Karpas-422 (cell line): ENCODE results near the gene SMG5. TPM values are rescaled to one million over a fixed set of nuclear protein-coding genes. Genes with fewer than 3 reads are reported as not detected.

Experiments used
- DNase-seq: peaks from one replicate; pipeline ENCODE4 v3.0.0-alpha.2; 2015
- H2AFZ ChIP-seq: fragments of 200-600 bp; sonication (generic); 2 replicates; pipeline ENCODE4 v1.6.1; 2014; ENCODE audit warnings: antibody characterized with exemption, low read length, mixed read lengths
- H3K27ac ChIP-seq: fragments of 200-600 bp; sonication (generic); 2 replicates; pipeline ENCODE4 v1.5.1; 2014; ENCODE audit warnings: mild to moderate bottlenecking, low read length, moderate library complexity
- H3K27me3 ChIP-seq: fragments of 200-600 bp; sonication (generic); 2 replicates; pipeline ENCODE4 v1.6.1; 2014; ENCODE audit warnings: low read length, mixed read lengths
- H3K36me3 ChIP-seq: fragments of 200-600 bp; sonication (generic); 2 replicates; pipeline ENCODE4 v1.6.1; 2014; ENCODE audit warnings: low read length, mixed read lengths; ENCODE audit not compliant: insufficient read depth
- H3K4me1 ChIP-seq: fragments of 200-600 bp; sonication (generic); 2 replicates; pipeline ENCODE4 v1.6.1; 2014; ENCODE audit warnings: mild to moderate bottlenecking, low read length, mixed read lengths
- H3K4me2 ChIP-seq: fragments of 200-600 bp; sonication (generic); 2 replicates; pipeline ENCODE4 v1.6.1; 2014; ENCODE audit warnings: low read length, low read depth, mild to moderate bottlenecking; ENCODE audit not compliant: poor library complexity, severe bottlenecking
- H3K4me3 ChIP-seq: fragments of 200-600 bp; sonication (generic); 2 replicates; pipeline ENCODE4 v1.5.1; 2014; ENCODE audit warnings: mild to moderate bottlenecking, antibody characterized with exemption, low read length, mixed read lengths
- H3K79me2 ChIP-seq: fragments of 200-600 bp; sonication (generic); 2 replicates; pipeline ENCODE4 v1.6.1; 2014; ENCODE audit warnings: mild to moderate bottlenecking, low read length, mixed read lengths
- H3K9ac ChIP-seq: fragments of 200-600 bp; sonication (generic); 2 replicates; pipeline ENCODE4 v1.6.0; 2014; ENCODE audit warnings: low read length
- H3K9me2 ChIP-seq: fragments of 200-600 bp; sonication (generic), shearing (Covaris generic); replicated peaks from 2 replicates; pipeline ENCODE4 v1.6.0; 2014; ENCODE audit warnings: mild to moderate bottlenecking, low read length, moderate library complexity; ENCODE audit not compliant: insufficient read depth
- H3K9me3 ChIP-seq: fragments of 300-700, 200-600 bp; sonication (generic); 2 replicates; pipeline ENCODE4 v1.6.1; 2014; ENCODE audit warnings: low read length, mixed read lengths
- H4K20me1 ChIP-seq: fragments of 200-600 bp; sonication (generic); 2 replicates; pipeline ENCODE4 v1.6.1; 2014; ENCODE audit warnings: mild to moderate bottlenecking, antibody characterized with exemption, low read length, low read depth; ENCODE audit not compliant: insufficient read depth
- total RNA-seq: library from RNA; depleted of rRNA; stranded (reverse); fragments of >200 nt; shearing (Covaris generic); gene quantifications from 2 replicates; pipeline ENCODE4 v1.2.3, GENCODE V29; 2014; ENCODE audit warnings: low replicate concordance

The SMG5 gene
- total RNA-seq, 1 experiment from 2014 or later, result 53.7 TPM

- Histone ChIP-seq H3K9me2 (no peaks in the 10 kb centered on the region), H2AFZ (no peak overlapping the region), H3K4me3 (no peak overlapping the region), H3K9me3 (no peaks in the 10 kb centered on the region), H4K20me1 (no peaks in the 10 kb centered on the region), H3K27me3 (no peaks in the 10 kb centered on the region), H3K36me3 (0 out of 2 replicates have a peak, but pooled peaks cover 4% of the 10 kb centered on the region), H3K4me1 (peaks cover 4% of the 10 kb centered on the region), H3K9ac (no peak overlapping the region), H3K27ac (no peak overlapping the region), H3K4me2 (no peak overlapping the region), H3K79me2 (no peaks in the 10 kb centered on the region)
- DNase-seq, result no peak
Measured at GRCh38 chr1:156246781-156247459, 35.7 kb downstream of the SMG5 start.

- no peak overlapping the region for H3K9ac ChIP-seq
- H3K4me1 ChIP-seq, result peaks cover 10% of the 10 kb centered on the region
- H3K27ac ChIP-seq, result no peak overlapping the region
- H3K9me3 ChIP-seq, result no peaks in the 10 kb centered on the region
- no peaks in the 10 kb centered on the region for H3K79me2 ChIP-seq
- 0 out of 2 replicates have a peak, but pooled peaks cover 3% of the 10 kb centered on the region for H3K36me3 ChIP-seq
- H3K4me2 ChIP-seq, result no peak overlapping the region
- no peak overlapping the region for H3K4me3 ChIP-seq
- no peaks in the 10 kb centered on the region for H4K20me1 ChIP-seq
- no peak for DNase-seq
- H3K9me2 ChIP-seq, result no peaks in the 10 kb centered on the region
- no peaks in the 10 kb centered on the region for H3K27me3 ChIP-seq
- no peak overlapping the region for H2AFZ ChIP-seq
Measured at GRCh38 chr1:156246241-156246780, 36.3 kb downstream of the SMG5 start.

GRCh38 chr1:156245451-156246232, 37.0 kb downstream of the SMG5 start:
- Histone ChIP-seq H3K4me1 (peaks cover 13% of the 10 kb centered on the region), H3K79me2 (no peaks in the 10 kb centered on the region), H3K9me2 (no peaks in the 10 kb centered on the region), H3K27ac (no peak overlapping the region), H4K20me1 (no peaks in the 10 kb centered on the region), H3K4me3 (no peak overlapping the region), H3K4me2 (no peak overlapping the region), H3K36me3 (no peaks in the 10 kb centered on the region), H2AFZ (no peak overlapping the region), H3K9me3 (no peaks in the 10 kb centered on the region), H3K9ac (no peak overlapping the region), H3K27me3 (no peaks in the 10 kb centered on the region)
- DNase-seq, result no peak

GRCh38 chr1:156244712-156245111, 37.9 kb downstream of the SMG5 start:
- no peaks in the 10 kb centered on the region for H3K36me3 ChIP-seq
- no peak for DNase-seq
- no peak overlapping the region for H3K4me2 ChIP-seq

GRCh38 chr1:156244126-156244525, 38.5 kb downstream of the SMG5 start:
- Histone ChIP-seq H4K20me1 (no peaks in the 10 kb centered on the region), H2AFZ (no peak overlapping the region), H3K4me3 (no peak overlapping the region), H3K9ac (no peak overlapping the region), H3K27me3 (no peaks in the 10 kb centered on the region), H3K9me3 (no peaks in the 10 kb centered on the region), H3K79me2 (no peaks in the 10 kb centered on the region), H3K9me2 (no peaks in the 10 kb centered on the region), H3K4me2 (no peak overlapping the region), H3K27ac (no peak overlapping the region), H3K4me1 (peaks cover 13% of the 10 kb centered on the region), H3K36me3 (no peaks in the 10 kb centered on the region)
- DNase-seq, result no peak

More at GRCh38 chr1:156244712-156245111, 37.9 kb downstream of the SMG5 start:
- H2AFZ ChIP-seq, result no peak overlapping the region
- no peaks in the 10 kb centered on the region for H3K27me3 ChIP-seq
- no peaks in the 10 kb centered on the region for H3K9me2 ChIP-seq
- H3K9ac ChIP-seq, result no peak overlapping the region
- no peak overlapping the region for H3K27ac ChIP-seq
- no peaks in the 10 kb centered on the region for H3K9me3 ChIP-seq
- peaks cover 13% of the 10 kb centered on the region for H3K4me1 ChIP-seq
- H4K20me1 ChIP-seq, result no peaks in the 10 kb centered on the region
- no peak overlapping the region for H3K4me3 ChIP-seq
- no peaks in the 10 kb centered on the region for H3K79me2 ChIP-seq

- Histone ChIP-seq H3K27ac (no peak overlapping the region), H3K4me3 (no peak overlapping the region), H3K79me2 (no peaks in the 10 kb centered on the region), H3K27me3 (no peaks in the 10 kb centered on the region), H3K9ac (no peak overlapping the region), H3K36me3 (no peaks in the 10 kb centered on the region), H4K20me1 (no peaks in the 10 kb centered on the region), H3K4me2 (no peak overlapping the region), H3K4me1 (peaks cover 13% of the 10 kb centered on the region), H2AFZ (no peak overlapping the region), H3K9me3 (no peaks in the 10 kb centered on the region), H3K9me2 (no peaks in the 10 kb centered on the region)
- no peak for DNase-seq
Measured at GRCh38 chr1:156242738-156243137, 39.9 kb downstream of the SMG5 start.

- Histone ChIP-seq H3K4me1 (peaks cover 13% of the 10 kb centered on the region), H3K4me2 (no peak within 1 kb of the TSS), H3K9ac (no peak within 1 kb of the TSS)
Measured at GRCh38 chr1:156241926-156242325, 40.7 kb downstream of the SMG5 start, which contains the start of gene BGLAP. TSS of gene BGLAP (plus strand) at chr1:156242184. CDS start at chr1:156242232, 48 bp downstream.

GRCh38 chr1:156241311-156241811, 41.3 kb downstream of the SMG5 start:
- Histone ChIP-seq H3K4me1 (peaks cover 13% of the 10 kb centered on the region), H3K4me3 (no peak overlapping the region), H3K4me2 (no peak overlapping the region), H3K27me3 (no peaks in the 10 kb centered on the region), H3K9me2 (no peaks in the 10 kb centered on the region), H2AFZ (no peak overlapping the region), H4K20me1 (no peaks in the 10 kb centered on the region), H3K9me3 (no peaks in the 10 kb centered on the region), H3K27ac (no peak overlapping the region), H3K36me3 (peaks cover 2% of the 10 kb centered on the region; the same call in 1 of the 2 replicates), H3K79me2 (no peaks in the 10 kb centered on the region), H3K9ac (no peak overlapping the region)
- peak; percentile 67 for DNase-seq

More at GRCh38 chr1:156241926-156242325, 40.7 kb downstream of the SMG5 start, which contains the start of gene BGLAP:
- Histone ChIP-seq H3K9me3 (no peaks in the 10 kb centered on the region), H3K4me3 (no peak within 1 kb of the TSS), H3K36me3 (peaks cover 2% of the 10 kb centered on the region; the same call in 1 of the 2 replicates), H3K27me3 (no peaks in the 10 kb centered on the region), H4K20me1 (no peaks in the 10 kb centered on the region), H2AFZ (no peak within 1 kb of the TSS), H3K27ac (no peak within 1 kb of the TSS), H3K9me2 (no peaks in the 10 kb centered on the region), H3K79me2 (no peaks in the 10 kb centered on the region)
- DNase-seq, result no peak
